Fibroblast of mammary gland (primary cell): ENCODE results near the gene SIM2.
"Not testable (repeated sequence)": the region's sequence is repeated elsewhere in the genome, so short reads cannot be mapped to it uniquely, and the experiment has no call there.

Source experiments
- DNase-seq: peaks from one replicate; pipeline ENCODE4 v3.0.0-alpha.2; 2010; ENCODE audit warnings: low read depth
- H3K4me3 ChIP-seq: 2 replicates; pipeline ENCODE4 v1.5.1; 2011; ENCODE audit warnings: low read depth, mild to moderate bottlenecking, low read length, moderate library complexity; ENCODE audit not compliant: control insufficient read depth
- CTCF ChIP-seq: conservative IDR thresholded peaks from 2 replicates; pipeline ENCODE4 v1.5.1; 2011; ENCODE audit warnings: low read depth, low read length, inconsistent platforms; ENCODE audit not compliant: control insufficient read depth, insufficient read depth

SIM2 gene

GRCh38 chr21:36698981-36699545 is at the start of gene SIM2:
SIM2 (plus strand) TSS chr21:36699115; CDS start chr21:36699747, 632 bp downstream.
- peak; percentile 30 for DNase-seq
- no peak for TF ChIP-seq CTCF
- no peak within 1 kb of the TSS for H3K4me3 ChIP-seq

GRCh38 chr21:36654324-36654723 is 44.6 kb upstream of the SIM2 start:
- H3K4me3 ChIP-seq, result no peak overlapping the region
- DNase-seq, result no peak
- TF ChIP-seq CTCF, result no peak

DNA sequence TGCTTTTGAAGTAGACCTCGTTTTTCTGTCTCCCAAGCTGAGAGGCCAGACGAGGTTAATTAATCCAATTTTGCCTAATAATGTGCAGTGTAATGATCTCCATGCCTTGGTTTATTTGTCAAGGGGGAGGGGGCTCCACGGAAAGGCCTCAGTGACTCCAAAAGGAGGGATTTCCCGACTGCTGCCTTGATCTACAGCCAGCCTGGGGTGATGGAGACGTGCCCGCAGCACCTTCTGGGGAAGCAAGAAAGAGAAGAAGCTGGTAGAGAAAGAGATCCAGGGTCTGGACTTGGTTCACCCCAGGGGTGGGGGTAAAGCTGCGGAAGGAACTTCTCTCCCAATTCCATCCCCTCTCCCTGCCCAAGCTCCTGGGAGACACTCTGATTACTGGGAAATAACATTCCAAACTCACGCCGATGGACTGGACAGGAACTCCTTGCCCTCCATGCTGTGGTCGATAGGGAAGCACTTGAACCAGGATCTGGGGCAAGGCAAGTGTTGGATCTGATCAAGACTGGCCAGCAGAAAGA is 44.1 kb upstream of the SIM2 start:
- no peak for TF ChIP-seq CTCF
- no peak overlapping the region for H3K4me3 ChIP-seq
- no peak for DNase-seq

GRCh38 chr21:36656138-36656537 is 42.8 kb upstream of the SIM2 start:
- no peak for TF ChIP-seq CTCF
- H3K4me3 ChIP-seq, result no peak overlapping the region
- no peak for DNase-seq

- not testable (repeated sequence) for DNase-seq, H3K4me3 ChIP-seq
Measured at GRCh38 chr21:36657290-36657689, 41.6 kb upstream of the SIM2 start.

GRCh38 chr21:36657999-36658398 is 40.9 kb upstream of the SIM2 start:
- TF ChIP-seq CTCF, result no peak

GRCh38 chr21:36658926-36659325 is 40.0 kb upstream of the SIM2 start:
- DNase-seq, result no peak
- no peak for TF ChIP-seq CTCF
- H3K4me3 ChIP-seq, result no peak overlapping the region

More at GRCh38 chr21:36657999-36658398, 40.9 kb upstream of the SIM2 start:
- no peak overlapping the region for H3K4me3 ChIP-seq
- DNase-seq, result no peak
